GM23338 (cell line): ENCODE results near the gene RBP3.

ENCODE experiments used
- CTCF ChIP-seq, 2 experiments: fragments of 200-600 bp in 1 of 2; sonication (generic) in 1 of 2; conservative IDR thresholded peaks; 2 replicates each; pipeline versions ENCODE4 v1.5.1 to v1.6.1; 2016 to 2017; ENCODE audit warnings: antibody characterized with exemption in 2 of 2, low read depth in 2 of 2, mild to moderate bottlenecking in 2 of 2, moderate library complexity in 1 of 2
- EZH2 ChIP-seq: fragments of 200-600 bp; sonication (generic); IDR thresholded peaks from one replicate; pipeline ENCODE4 v1.8.0; 2017; ENCODE audit warnings: antibody characterized with exemption, mild to moderate bottlenecking, low read depth; ENCODE audit not compliant: unreplicated experiment

GRCh38 chr10:47308775-47309174 is 39.4 kb upstream of the RBP3 start:
- no peak for TF ChIP-seq CTCF (conservative IDR thresholded peaks at IDR 0.05; ENCODE audit: low read depth in 2 of 2)
- no peak for TF ChIP-seq EZH2
